ENCODE measurements around the gene DDX55.

Gene DDX55

DNA sequence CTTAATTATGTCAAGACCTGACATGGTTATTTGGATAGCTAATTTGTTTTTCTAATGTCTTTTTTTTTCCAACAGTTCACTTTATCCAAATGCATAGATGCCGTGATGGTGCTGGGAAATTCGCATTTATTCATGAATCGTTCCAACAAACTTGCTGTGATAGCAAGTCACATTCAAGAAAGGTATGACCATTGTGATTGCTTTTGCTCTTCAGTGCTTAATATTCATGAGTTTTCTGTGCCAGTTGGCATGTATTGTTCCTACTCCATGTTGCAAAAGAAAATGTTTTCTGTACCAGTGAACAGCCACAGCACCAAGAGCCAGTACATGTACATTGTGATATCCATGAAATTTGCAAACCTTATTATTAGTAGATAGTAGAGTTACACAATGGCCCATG is 43.5 kb downstream of the DDX55 start:
- no peaks in the 10 kb centered on the region for H3K9me2 ChIP-seq (replicated peaks; ENCODE audit: insufficient read depth, low read length)
- no peaks in the 10 kb centered on the region for H3K9me3 ChIP-seq (ENCODE audit: insufficient read depth, low read length)
- no peak overlapping the region for H3K27ac ChIP-seq (ENCODE audit: low read depth, low read length)
- no peaks in the 10 kb centered on the region for H3K27me3 ChIP-seq (ENCODE audit: low read length)
- no peak overlapping the region for H2AFZ ChIP-seq (ENCODE audit: low read depth, low read length, severe bottlenecking)
- no peak for TF ChIP-seq EZH2phosphoT487 (conservative IDR thresholded peaks at IDR 0.05; ENCODE audit: low read length)
- no peak for TF ChIP-seq CTCF (IDR thresholded peaks at IDR 0.05; ENCODE audit: insufficient read depth, low read length, poor library complexity, severe bottlenecking)
- H3K4me3 ChIP-seq (ENCODE audit: insufficient read depth, low read length, poor library complexity, severe bottlenecking): no peak overlapping the region
- H3K9ac ChIP-seq (ENCODE audit: low read length): no peak overlapping the region
- H3K4me2 ChIP-seq (ENCODE audit: low read depth, low read length, poor library complexity, severe bottlenecking): no peak overlapping the region
- H3F3A ChIP-seq (ENCODE audit: insufficient read depth): no peaks in the 10 kb centered on the region
- no peaks in the 10 kb centered on the region; the same call in 1 of the 2 replicates for H3K79me2 ChIP-seq (ENCODE audit: insufficient read depth, low read length)
- peaks cover 3% of the 10 kb centered on the region; the same call in 1 of the 2 replicates for H3K36me3 ChIP-seq (ENCODE audit: low read length)
- no peaks in the 10 kb centered on the region for H4K20me1 ChIP-seq (ENCODE audit: low read depth, low read length)

- Histone ChIP-seq H4K20me1 (ENCODE audit: low read depth, low read length) (no peaks in the 10 kb centered on the region), H3K36me3 (ENCODE audit: low read length) (peaks cover 3% of the 10 kb centered on the region; the same call in 1 of the 2 replicates), H3K79me2 (ENCODE audit: insufficient read depth, low read length) (no peaks in the 10 kb centered on the region; the same call in 1 of the 2 replicates), H3K9me2 (replicated peaks; ENCODE audit: insufficient read depth, low read length) (no peaks in the 10 kb centered on the region), H2AFZ (ENCODE audit: low read depth, low read length, severe bottlenecking) (no peak overlapping the region), H3K27ac (ENCODE audit: low read depth, low read length) (no peak overlapping the region), H3K27me3 (ENCODE audit: low read length) (no peaks in the 10 kb centered on the region), H3K4me3 (ENCODE audit: insufficient read depth, low read length, poor library complexity, severe bottlenecking) (no peak overlapping the region), H3F3A (ENCODE audit: insufficient read depth) (no peaks in the 10 kb centered on the region), H3K9ac (ENCODE audit: low read length) (no peak overlapping the region), H3K4me2 (ENCODE audit: low read depth, low read length, poor library complexity, severe bottlenecking) (no peak overlapping the region), H3K9me3 (ENCODE audit: insufficient read depth, low read length) (no peaks in the 10 kb centered on the region)
- no peak for TF ChIP-seq CTCF (IDR thresholded peaks at IDR 0.05; ENCODE audit: insufficient read depth, low read length, poor library complexity, severe bottlenecking)
- no peak for TF ChIP-seq EZH2phosphoT487 (conservative IDR thresholded peaks at IDR 0.05; ENCODE audit: low read length)
Observed at GRCh38 chr12:123645878-123646277, 44.0 kb downstream of the DDX55 start.

DNA sequence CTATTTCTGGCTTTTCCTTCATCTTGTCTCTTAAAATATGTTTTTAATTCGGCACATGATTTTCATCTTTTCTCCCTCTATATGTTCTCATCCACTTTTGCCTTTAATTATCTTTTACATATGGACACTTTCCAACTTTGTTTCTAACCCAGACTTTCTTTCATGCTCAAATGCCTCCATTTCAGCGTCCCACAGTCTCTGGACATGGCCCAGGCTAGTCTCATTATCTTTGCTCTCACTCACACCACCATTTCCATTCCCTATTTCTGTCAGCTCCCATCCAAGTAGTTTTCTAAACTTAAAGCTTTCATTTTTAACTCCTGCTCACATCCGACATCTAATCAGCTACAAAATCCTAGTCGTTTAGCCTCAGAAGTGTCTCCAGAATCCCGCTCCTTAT is 46.5 kb downstream of the DDX55 start:
- Histone ChIP-seq H3K27ac (ENCODE audit: low read depth, low read length) (no peak overlapping the region), H3K4me3 (ENCODE audit: insufficient read depth, low read length, poor library complexity, severe bottlenecking) (no peak overlapping the region), H3K79me2 (ENCODE audit: insufficient read depth, low read length) (no peaks in the 10 kb centered on the region; the same call in 1 of the 2 replicates), H2AFZ (ENCODE audit: low read depth, low read length, severe bottlenecking) (no peak overlapping the region), H4K20me1 (ENCODE audit: low read depth, low read length) (no peaks in the 10 kb centered on the region), H3K9me2 (replicated peaks; ENCODE audit: insufficient read depth, low read length) (no peaks in the 10 kb centered on the region), H3F3A (ENCODE audit: insufficient read depth) (no peaks in the 10 kb centered on the region), H3K36me3 (ENCODE audit: low read length) (peaks cover 8% of the 10 kb centered on the region; the same call in 1 of the 2 replicates), H3K9ac (ENCODE audit: low read length) (no peak overlapping the region), H3K4me2 (ENCODE audit: low read depth, low read length, poor library complexity, severe bottlenecking) (no peak overlapping the region), H3K27me3 (ENCODE audit: low read length) (no peaks in the 10 kb centered on the region), H3K9me3 (ENCODE audit: insufficient read depth, low read length) (no peaks in the 10 kb centered on the region)
- no peak for TF ChIP-seq EZH2phosphoT487 (conservative IDR thresholded peaks at IDR 0.05; ENCODE audit: low read length)
- TF ChIP-seq CTCF (IDR thresholded peaks at IDR 0.05; ENCODE audit: insufficient read depth, low read length, poor library complexity, severe bottlenecking): no peak

Measured in SU-DHL-6 (cell line).